Uterus (tissue), 4 donors: ENCODE data around the gene DEFB118. TPM values are rescaled to one million over a fixed set of nuclear protein-coding genes. Genes with fewer than 3 reads are reported as not detected.
"Not testable (repeated sequence)": the region's sequence is repeated elsewhere in the genome, so short reads cannot be mapped to it uniquely, and the experiment has no call there.

ENCODE experiments used
- DNase-seq, 2 donors: peaks; one replicate each; pipeline ENCODE4 v3.0.0-alpha.2; 2019 to 2020
- H3K27ac ChIP-seq, 2 donors: fragments of 200-600 bp; sonication (generic); 1 replicate in 1 of 2; 2 replicates in 1 of 2; pipeline ENCODE4 v1.5.1; 2016 to 2018
- H3K27me3 ChIP-seq, 2 donors: fragments of 200-600 bp; sonication (generic); one replicate each; pipeline ENCODE4 v1.5.1; 2018 to 2019; ENCODE audit warnings: control low read depth in 1 of 2
- H3K36me3 ChIP-seq, 2 donors: fragments of 200-600 bp; sonication (generic); one replicate each; pipeline ENCODE4 v1.5.1; 2019; ENCODE audit warnings: control low read depth in 1 of 2
- H3K4me1 ChIP-seq, 2 donors: fragments of 200-600 bp; sonication (generic); one replicate each; pipeline ENCODE4 v1.5.1; 2018 to 2019; ENCODE audit warnings: control low read depth in 1 of 2
- H3K4me3 ChIP-seq, 2 donors: fragments of 200-600 bp; sonication (generic); 1 replicate in 1 of 2; 2 replicates in 1 of 2; pipeline ENCODE4 v1.5.1; 2018 to 2019; ENCODE audit warnings: mild to moderate bottlenecking in 1 of 2
- H3K9me3 ChIP-seq, 2 donors: fragments of 200-600 bp; sonication (generic); one replicate each; pipeline ENCODE4 v1.5.1; 2019; ENCODE audit warnings: control low read depth in 1 of 2
- CTCF ChIP-seq, 4 experiments: fragments of 200-600 bp in 2 of 4; fragments of 450-650 bp in 2 of 4; sonication (generic) in 2 of 4; IDR thresholded peaks; one replicate each; pipeline ENCODE4 v1.5.1; 2016 to 2019; ENCODE audit warnings: antibody characterized with exemption in 4 of 4, mild to moderate bottlenecking in 2 of 4, moderate library complexity in 1 of 4
- POLR2A ChIP-seq, 2 donors: fragments of 450-650 bp; IDR thresholded peaks; one replicate each; pipeline ENCODE4 v1.6.1; 2016; ENCODE audit warnings: antibody characterized with exemption in 2 of 2, mild to moderate bottlenecking in 1 of 2, moderate library complexity in 1 of 2
- intact Hi-C: fragments of 100-400 bp; cut with DNase I; formaldehyde crosslinking; loops from one replicate; pipeline ENCODE4 v1.15.1; 2023; ENCODE audit warnings: low total_unique reads
- total RNA-seq, 4 donors: library from RNA; depleted of rRNA in 3 of 4; stranded (reverse); fragments of >200 nt in 3 of 4; gene quantifications; one replicate each; pipeline versions ENCODE4 v1.1.0 to v1.2.4, GENCODE V29; 2014 to 2023
- donor health status: DM: yes; HTN: yes; CAD: no.

DEFB118 gene
- total RNA-seq, 4 donors from 2014 or later = not detected

- no peak for DNase-seq
- Histone ChIP-seq H3K27me3 (no peaks in the 10 kb centered on the region), H3K4me1 (no peaks in the 10 kb centered on the region), H3K36me3 (no peaks in the 10 kb centered on the region), H3K4me3 (no peak overlapping the region), H3K9me3 (no peaks in the 10 kb centered on the region), H3K27ac (no peak overlapping the region)
- TF ChIP-seq CTCF (IDR thresholded peaks at IDR 0.05) (no peak), POLR2A (IDR thresholded peaks at IDR 0.05) (no peak)
- intact Hi-C loops = no loop called here
Observed at GRCh38 chr20:31363295-31363694, 5.1 kb upstream of the DEFB118 start.

GRCh38 chr20:31364272-31364671 is 4.1 kb upstream of the DEFB118 start:
- not testable (repeated sequence) for H3K4me1 ChIP-seq, H3K27ac ChIP-seq, H3K36me3 ChIP-seq

GRCh38 chr20:31374346-31374745 is 5.9 kb downstream of the DEFB118 start:
- Histone ChIP-seq H3K4me1 (no peaks in the 10 kb centered on the region), H3K36me3 (no peaks in the 10 kb centered on the region), H3K4me3 (no peak overlapping the region), H3K27ac (no peak overlapping the region), H3K27me3 (no peaks in the 10 kb centered on the region), H3K9me3 (no peaks in the 10 kb centered on the region)
- TF ChIP-seq CTCF (IDR thresholded peaks at IDR 0.05) (no peak), POLR2A (IDR thresholded peaks at IDR 0.05) (no peak)
- DNase-seq = no peak
- intact Hi-C loops = no loop called here

More at GRCh38 chr20:31364272-31364671, 4.1 kb upstream of the DEFB118 start:
- H3K27me3 ChIP-seq, intact Hi-C loops, H3K4me3 ChIP-seq, DNase-seq, H3K9me3 ChIP-seq: not testable (repeated sequence)

GRCh38 chr20:31390490-31390889 is 22.1 kb downstream of the DEFB118 start, which contains the start of gene DEFB119:
TSS of gene DEFB119 (minus strand) at chr20:31390590. CDS start at chr20:31390483, 107 bp downstream.
- no peaks in the 10 kb centered on the region for H3K27me3 ChIP-seq
- no peak within 1 kb of the TSS for H3K27ac ChIP-seq
- H3K4me1 ChIP-seq = no peaks in the 10 kb centered on the region
- H3K4me3 ChIP-seq = no peak within 1 kb of the TSS
- intact Hi-C loops = no loop called here
- H3K36me3 ChIP-seq = no peaks in the 10 kb centered on the region
- no peaks in the 10 kb centered on the region for H3K9me3 ChIP-seq
- DNase-seq = no peak
- TF ChIP-seq POLR2A (IDR thresholded peaks at IDR 0.05) = no peak

- intact Hi-C loops = no loop called here
- H3K27me3 ChIP-seq = no peaks in the 10 kb centered on the region
- no peaks in the 10 kb centered on the region for H3K36me3 ChIP-seq
- H3K27ac ChIP-seq = no peak overlapping the region
- no peaks in the 10 kb centered on the region for H3K4me1 ChIP-seq
- TF ChIP-seq POLR2A (IDR thresholded peaks at IDR 0.05) = no peak
- no peak for TF ChIP-seq CTCF (IDR thresholded peaks at IDR 0.05)
- no peak overlapping the region for H3K4me3 ChIP-seq
- DNase-seq = no peak
- no peaks in the 10 kb centered on the region for H3K9me3 ChIP-seq
Observed at GRCh38 chr20:31392836-31393235, 24.4 kb downstream of the DEFB118 start.

- no peaks in the 10 kb centered on the region for H3K36me3 ChIP-seq
- no peak overlapping the region for H3K4me3 ChIP-seq
- intact Hi-C loops = no loop called here
- no peaks in the 10 kb centered on the region for H3K9me3 ChIP-seq
- no peak for DNase-seq
- TF ChIP-seq CTCF (IDR thresholded peaks at IDR 0.05) (no peak), POLR2A (IDR thresholded peaks at IDR 0.05) (no peak)
- no peaks in the 10 kb centered on the region for H3K27me3 ChIP-seq
- H3K4me1 ChIP-seq = no peaks in the 10 kb centered on the region
- no peak overlapping the region for H3K27ac ChIP-seq
Observed at GRCh38 chr20:31394900-31395299, 26.5 kb downstream of the DEFB118 start.
